HUES64 (cell line): ENCODE measurements around the gene FRMD7.
"Not testable (repeated sequence)": the region's sequence is repeated elsewhere in the genome, so short reads cannot be mapped to it uniquely, and the experiment has no call there.

Experiments used
- H3K27ac ChIP-seq: 2 replicates; pipeline ENCODE4 v1.7.0; 2013; ENCODE audit warnings: low read depth, low read length, inconsistent platforms
- H3K27me3 ChIP-seq: 2 replicates; pipeline ENCODE4 v1.6.1; 2013; ENCODE audit warnings: mild to moderate bottlenecking, low read length; ENCODE audit not compliant: insufficient read depth
- H3K36me3 ChIP-seq: 2 replicates; pipeline ENCODE4 v1.6.1; 2013; ENCODE audit warnings: mild to moderate bottlenecking, low read length; ENCODE audit not compliant: insufficient read depth
- H3K4me1 ChIP-seq: 2 replicates; pipeline ENCODE4 v1.6.1; 2013; ENCODE audit warnings: mild to moderate bottlenecking, low read length, moderate library complexity; ENCODE audit not compliant: insufficient read depth
- H3K4me3 ChIP-seq: 2 replicates; pipeline ENCODE4 v1.5.1; 2013; ENCODE audit warnings: mild to moderate bottlenecking, low read length, moderate library complexity
- H3K9ac ChIP-seq: 2 replicates; pipeline ENCODE4 v1.6.1; 2013; ENCODE audit warnings: mild to moderate bottlenecking, low read depth, low read length
- H3K9me3 ChIP-seq: 2 replicates; pipeline ENCODE4 v1.6.1; 2013; ENCODE audit warnings: low read depth, low read length; ENCODE audit not compliant: insufficient read depth
- WGBS: fragments of 150-250, 120-280 bp; methylation state at CpG from one replicate; pipeline ENCODE4 v1.1.7; 2013; ENCODE audit warnings: missing lambda C conversion rate; 5-methylcytosine and 5-hydroxymethylcytosine counted together

FRMD7 gene

DNA sequence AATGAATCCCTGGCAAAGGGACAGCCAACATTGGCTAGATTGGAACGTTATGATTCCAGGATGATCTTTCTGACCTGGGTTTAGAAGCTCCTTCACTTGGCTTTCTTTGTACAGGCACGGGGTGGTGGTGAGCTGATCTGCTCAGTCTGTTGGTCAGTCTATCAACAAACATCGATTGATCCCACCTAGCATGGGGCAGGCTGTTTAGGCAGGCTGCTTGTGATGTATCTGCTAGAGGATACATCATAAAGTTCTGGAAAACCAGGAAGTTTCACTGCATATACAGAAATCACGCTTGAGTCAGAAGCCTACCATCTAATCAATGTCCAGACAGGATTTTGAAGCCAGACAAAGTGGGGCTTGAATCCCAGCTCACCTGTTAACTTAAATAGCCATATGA lies 6.9 kb downstream of the FRMD7 start:
- H3K36me3 ChIP-seq, result no peaks in the 10 kb centered on the region
- no peak overlapping the region for H3K9ac ChIP-seq
- no peaks in the 10 kb centered on the region for H3K27me3 ChIP-seq
- peaks cover 6% of the 10 kb centered on the region; the same call in 1 of the 2 replicates for H3K4me1 ChIP-seq
- no peak overlapping the region for H3K4me3 ChIP-seq
- 93% methylated on average over 4 of the region's 4 CpGs for whole genome bisulfite sequencing
- no peak overlapping the region for H3K27ac ChIP-seq
- H3K9me3 ChIP-seq, result no peaks in the 10 kb centered on the region

DNA sequence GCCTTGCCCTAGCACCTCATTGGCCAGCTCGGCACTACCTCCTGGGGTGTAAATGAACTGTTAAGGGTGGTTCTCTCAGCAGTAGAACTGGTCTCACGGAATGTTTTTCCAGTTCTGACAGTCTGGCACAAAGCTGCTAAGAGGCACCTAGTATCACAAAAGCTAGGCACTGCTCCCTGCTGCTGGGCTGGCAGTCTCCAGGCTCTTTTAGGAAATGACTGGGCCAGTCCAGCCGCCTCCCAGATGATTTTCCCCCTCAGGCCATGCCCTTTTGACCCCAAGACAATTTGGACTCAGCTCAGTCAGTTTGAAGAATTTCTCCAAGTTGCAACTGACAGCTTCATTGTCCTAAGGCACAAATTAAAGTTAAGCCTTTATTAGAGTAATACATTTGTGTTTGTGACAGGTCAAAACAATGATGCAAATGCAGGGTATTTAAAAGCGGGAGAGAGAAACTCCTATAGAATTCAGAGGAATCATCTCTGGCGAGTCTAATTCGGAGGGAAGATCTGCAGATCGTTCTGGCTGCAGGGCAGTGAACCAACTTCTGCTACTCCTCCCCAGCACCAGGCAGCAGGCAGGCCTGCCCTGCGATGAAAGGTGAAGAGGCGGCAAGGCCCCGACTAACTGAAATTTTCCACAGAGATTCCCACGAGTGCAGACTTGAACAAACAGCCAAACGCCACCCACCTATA lies 7.9 kb downstream of the FRMD7 start:
- Histone ChIP-seq H3K4me3 (no peak overlapping the region), H3K36me3 (no peaks in the 10 kb centered on the region), H3K27ac (peak overlapping the region; percentile 30; the same call in 1 of the 2 replicates), H3K4me1 (peaks cover 6% of the 10 kb centered on the region; the same call in 1 of the 2 replicates), H3K27me3 (no peaks in the 10 kb centered on the region), H3K9ac (no peak overlapping the region), H3K9me3 (no peaks in the 10 kb centered on the region)
- WGBS, result 64% methylated on average over 12 of the region's 12 CpGs

DNA sequence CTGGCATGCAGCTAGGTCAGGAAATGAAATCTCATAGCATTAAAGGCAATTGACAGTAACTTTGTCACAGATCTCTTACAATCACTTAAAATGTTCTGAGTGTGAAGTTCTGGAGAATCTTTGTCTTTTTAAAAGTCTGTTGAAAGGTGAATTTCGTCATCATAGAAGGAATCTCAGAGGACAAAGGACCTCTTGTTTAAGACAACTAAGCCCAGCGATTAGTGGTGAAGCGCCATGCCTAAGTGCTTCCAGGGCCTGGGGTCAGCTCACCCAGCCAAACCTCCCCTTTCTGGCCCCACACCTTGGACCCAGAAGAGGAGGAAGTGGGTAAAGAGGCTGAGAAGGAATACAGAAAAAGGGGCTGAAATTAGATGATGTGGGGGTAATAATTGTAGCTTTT lies 8.5 kb downstream of the FRMD7 start:
- no peak overlapping the region for H3K4me3 ChIP-seq
- H3K9ac ChIP-seq, result no peak overlapping the region
- H3K27ac ChIP-seq, result peak overlapping the region; percentile 46; the same call in 1 of the 2 replicates
- H3K36me3 ChIP-seq, result no peaks in the 10 kb centered on the region
- H3K4me1 ChIP-seq, result peaks cover 6% of the 10 kb centered on the region; the same call in 1 of the 2 replicates
- H3K9me3 ChIP-seq, result no peaks in the 10 kb centered on the region
- H3K27me3 ChIP-seq, result no peaks in the 10 kb centered on the region
- WGBS, result 88% methylated on average over 1 of the region's 3 CpGs

DNA sequence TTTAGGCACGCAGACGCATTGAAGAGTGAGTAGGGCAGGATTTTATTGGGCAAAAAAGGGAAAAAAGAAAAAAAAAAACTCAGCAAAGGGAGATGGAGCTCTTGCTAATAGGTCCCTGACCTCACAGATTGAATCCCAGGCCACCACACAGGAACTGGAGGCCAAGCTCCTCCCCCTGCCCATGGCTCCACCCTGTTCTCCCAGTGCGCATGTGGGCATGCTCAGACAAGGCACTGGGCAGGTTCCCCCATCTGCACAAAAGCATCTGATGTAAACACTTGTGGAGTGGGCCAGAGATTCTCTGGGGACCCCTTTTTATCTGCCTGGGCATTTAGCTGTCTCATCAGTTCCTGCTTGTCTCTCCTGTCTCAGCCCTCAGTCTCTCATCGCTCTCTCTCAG lies 9.5 kb downstream of the FRMD7 start:
- H3K4me1 ChIP-seq, result peaks cover 6% of the 10 kb centered on the region; the same call in 1 of the 2 replicates
- WGBS, result 95% methylated on average over 4 of the region's 4 CpGs

DNA sequence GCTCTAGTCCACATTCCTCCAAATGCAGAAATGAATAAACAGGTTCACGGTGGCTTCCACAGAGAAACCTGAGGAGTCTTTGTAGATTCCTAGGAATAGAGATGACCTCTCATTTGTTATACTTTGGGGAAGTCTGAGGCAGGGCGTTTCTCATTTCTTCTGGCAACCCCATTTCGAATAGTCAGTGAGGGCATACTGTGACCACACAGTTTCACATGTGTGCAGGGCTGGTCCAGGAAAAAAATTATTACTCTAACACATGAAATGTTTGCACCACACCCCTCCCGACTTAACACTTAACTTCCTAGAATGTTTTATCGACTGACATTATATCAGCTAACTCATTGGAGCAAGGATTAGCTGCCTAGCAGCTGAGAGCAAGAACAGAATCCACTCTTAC lies 12.0 kb downstream of the FRMD7 start:
- Histone ChIP-seq H3K4me3 (no peak overlapping the region), H3K9ac (no peak overlapping the region), H3K27ac (no peak overlapping the region), H3K9me3 (no peaks in the 10 kb centered on the region), H3K4me1 (peaks cover 12% of the 10 kb centered on the region; the same call in 1 of the 2 replicates), H3K36me3 (no peaks in the 10 kb centered on the region), H3K27me3 (no peaks in the 10 kb centered on the region)
- WGBS, result 95% methylated on average over 5 of the region's 5 CpGs

More for the DNA sequence above, 9.5 kb downstream of the FRMD7 start:
- Histone ChIP-seq H3K4me3 (no peak overlapping the region), H3K36me3 (no peaks in the 10 kb centered on the region), H3K9me3 (no peaks in the 10 kb centered on the region), H3K9ac (no peak overlapping the region), H3K27me3 (no peaks in the 10 kb centered on the region), H3K27ac (no peak overlapping the region)

DNA sequence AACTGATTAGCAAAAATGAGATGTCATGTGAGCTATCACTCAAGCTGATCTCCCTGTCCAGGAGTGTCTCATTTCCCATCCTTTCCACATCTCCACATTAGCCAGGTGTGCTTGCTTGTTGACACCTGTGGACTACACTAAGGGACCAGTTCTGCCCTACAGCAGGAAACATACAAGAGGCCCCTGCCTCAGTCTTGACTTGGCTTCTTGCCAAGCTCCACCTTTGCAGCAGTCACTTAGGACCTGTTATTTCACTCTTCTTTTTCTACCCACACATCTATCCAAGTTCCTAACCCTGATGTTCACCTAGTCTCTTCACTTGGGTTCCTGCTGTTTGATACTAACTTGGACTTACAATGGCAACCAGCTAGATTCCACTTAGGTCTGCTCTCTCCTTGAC lies 13.2 kb downstream of the FRMD7 start:
- H3K27me3 ChIP-seq, result no peaks in the 10 kb centered on the region
- H3K9ac ChIP-seq, result no peak overlapping the region
- H3K36me3 ChIP-seq, result no peaks in the 10 kb centered on the region
- no peaks in the 10 kb centered on the region for H3K9me3 ChIP-seq
- H3K4me1 ChIP-seq, result peaks cover 12% of the 10 kb centered on the region; the same call in 1 of the 2 replicates
- H3K27ac ChIP-seq, result no peak overlapping the region
- H3K4me3 ChIP-seq, result no peak overlapping the region

DNA sequence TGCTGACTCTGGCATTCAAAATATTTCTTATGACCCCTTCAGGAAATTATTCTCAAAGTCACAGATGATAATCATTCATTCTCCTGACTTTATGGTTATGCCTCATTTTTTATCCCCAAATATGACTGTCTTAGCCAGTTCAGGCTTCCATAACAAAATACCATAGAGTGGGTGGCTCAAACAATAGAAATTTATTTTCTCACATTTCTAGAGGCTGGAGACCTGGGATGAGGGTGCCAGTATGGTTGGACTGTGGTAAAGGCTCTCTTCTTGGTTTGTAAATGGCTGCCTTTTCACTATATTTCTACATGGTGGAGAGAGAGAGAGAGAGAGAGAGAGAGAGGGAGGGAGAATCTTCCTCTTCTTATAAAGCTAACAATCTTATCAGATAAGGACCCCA lies 20.5 kb downstream of the FRMD7 start:
- H3K27me3 ChIP-seq, result no peaks in the 10 kb centered on the region

DNA sequence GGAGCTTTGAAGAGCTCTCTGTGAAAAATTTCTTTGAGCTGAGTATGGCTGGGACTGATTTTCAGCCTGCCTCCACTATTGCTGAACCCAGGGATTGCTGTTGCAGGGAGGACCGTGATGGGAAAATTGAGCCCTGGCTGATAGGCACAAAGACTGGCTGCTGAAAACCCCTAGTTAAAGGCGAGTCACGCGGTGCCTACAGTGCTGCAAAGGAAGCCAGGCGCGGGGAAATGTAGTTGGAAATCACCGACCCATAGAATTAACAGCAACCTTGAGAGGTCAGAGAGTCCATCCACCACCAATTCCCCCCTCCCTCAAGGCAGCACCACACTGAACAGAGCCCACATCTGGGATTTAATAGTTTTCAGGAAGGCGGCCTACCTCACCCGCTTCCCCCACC lies 26.0 kb downstream of the FRMD7 start:
- no peaks in the 10 kb centered on the region for H3K4me1 ChIP-seq
- H3K27me3 ChIP-seq, result no peaks in the 10 kb centered on the region
- H3K9ac ChIP-seq, result no peak overlapping the region
- H3K36me3 ChIP-seq, result no peaks in the 10 kb centered on the region
- WGBS, result 92% methylated on average over 9 of the region's 9 CpGs
- no peak overlapping the region for H3K27ac ChIP-seq
- no peak overlapping the region for H3K4me3 ChIP-seq
- no peaks in the 10 kb centered on the region for H3K9me3 ChIP-seq

More for the DNA sequence above, 20.5 kb downstream of the FRMD7 start:
- H3K9me3 ChIP-seq, result no peaks in the 10 kb centered on the region
- H3K9ac ChIP-seq, result no peak overlapping the region
- H3K4me1 ChIP-seq, result peaks cover 5% of the 10 kb centered on the region; the same call in 1 of the 2 replicates
- no peak overlapping the region for H3K4me3 ChIP-seq
- no peaks in the 10 kb centered on the region for H3K36me3 ChIP-seq
- H3K27ac ChIP-seq, result no peak overlapping the region

DNA sequence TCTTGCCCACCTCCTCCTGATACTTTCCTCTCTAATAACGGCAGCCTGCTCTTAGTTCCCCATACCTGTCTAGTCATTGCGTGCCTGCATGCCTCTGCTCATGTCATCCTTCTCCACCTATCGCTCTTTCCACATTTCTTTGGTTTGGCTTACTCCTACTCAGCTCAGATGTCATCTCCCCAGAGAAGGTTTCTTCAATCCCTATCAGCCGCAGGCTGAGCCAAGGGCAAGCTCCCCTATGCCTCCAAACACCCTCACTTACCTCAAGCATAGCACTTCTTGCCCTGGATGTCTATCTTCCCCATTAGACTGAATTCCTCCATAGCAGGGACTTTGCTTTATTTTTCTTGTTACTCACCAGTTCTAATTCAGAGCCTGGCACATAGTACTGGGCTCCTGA lies 26.6 kb downstream of the FRMD7 start:
- no peak overlapping the region for H3K9ac ChIP-seq
- no peaks in the 10 kb centered on the region for H3K9me3 ChIP-seq
- no peaks in the 10 kb centered on the region for H3K27me3 ChIP-seq
- H3K27ac ChIP-seq, result no peak overlapping the region
- 91% methylated on average over 4 of the region's 4 CpGs for WGBS
- H3K4me3 ChIP-seq, result no peak overlapping the region
- H3K4me1 ChIP-seq, result no peaks in the 10 kb centered on the region
- H3K36me3 ChIP-seq, result no peaks in the 10 kb centered on the region

DNA sequence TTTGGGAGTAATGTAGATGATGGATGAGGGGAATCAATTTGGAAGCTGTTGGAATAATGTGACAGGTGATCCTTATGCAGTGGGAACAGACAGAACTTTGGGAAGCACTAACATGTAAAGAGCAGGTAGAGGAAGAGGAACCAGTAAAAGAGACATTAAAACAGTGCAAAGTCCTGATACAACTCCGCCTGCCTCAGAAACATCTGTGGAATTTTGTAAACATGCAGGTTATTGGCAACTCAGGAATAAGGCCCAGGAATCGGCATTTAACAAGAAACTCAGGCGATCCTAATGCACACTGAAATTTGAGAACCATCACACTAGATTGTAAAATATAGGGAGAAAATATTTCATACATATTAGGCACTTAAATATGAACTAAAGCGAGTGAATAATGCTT lies 29.1 kb downstream of the FRMD7 start:
- not testable (repeated sequence) for H3K27me3 ChIP-seq, H3K27ac ChIP-seq, H3K4me1 ChIP-seq, H3K36me3 ChIP-seq, H3K4me3 ChIP-seq, H3K9ac ChIP-seq, H3K9me3 ChIP-seq
- 93% methylated on average over 3 of the region's 4 CpGs for WGBS

DNA sequence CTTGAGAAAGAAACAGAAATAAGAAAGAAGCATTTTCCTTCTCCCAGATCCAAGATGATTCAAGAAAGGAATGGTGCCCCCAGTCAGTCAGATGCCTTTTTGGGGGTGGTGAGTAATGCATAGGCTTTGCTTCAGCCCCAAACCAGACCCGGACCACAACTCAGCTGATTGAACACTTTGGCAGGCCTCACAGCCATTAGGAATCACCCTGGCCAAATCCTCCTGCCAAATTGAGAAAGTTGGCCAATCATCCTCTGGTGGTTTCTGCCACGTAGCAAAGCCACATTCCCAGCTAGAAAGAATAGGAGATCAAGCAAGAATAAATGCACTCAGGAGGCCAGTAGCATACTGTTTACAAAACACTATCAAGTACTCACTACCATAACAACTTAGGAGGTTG lies 33.7 kb downstream of the FRMD7 start:
- H3K27me3 ChIP-seq, result no peaks in the 10 kb centered on the region
- H3K9ac ChIP-seq, result no peak overlapping the region
- WGBS, result 87% methylated on average over 2 of the region's 2 CpGs
- no peaks in the 10 kb centered on the region for H3K36me3 ChIP-seq
- no peaks in the 10 kb centered on the region for H3K4me1 ChIP-seq
- no peak overlapping the region for H3K4me3 ChIP-seq
- no peaks in the 10 kb centered on the region for H3K9me3 ChIP-seq
- H3K27ac ChIP-seq, result no peak overlapping the region
